GM23248 (cell line): ENCODE results near the gene TTYH3.

Experiments
- EZH2 ChIP-seq: fragments of 200-600 bp; sonication (generic); IDR thresholded peaks from 2 replicates; pipeline ENCODE4 v1.6.1; 2018; ENCODE audit warnings: antibody characterized with exemption, mild to moderate bottlenecking; ENCODE audit not compliant: insufficient read depth, poor library complexity, severe bottlenecking
- EZH2phosphoT487 ChIP-seq: fragments of 200-600 bp; sonication (generic); IDR thresholded peaks from 2 replicates; pipeline ENCODE4 v1.6.1; 2018; ENCODE audit warnings: antibody characterized with exemption, moderate library complexity, mild to moderate bottlenecking, low read depth; ENCODE audit not compliant: insufficient read depth

GRCh38 chr7:2605608-2606538, 25.9 kb upstream of the TTYH3 start:
- no peak for TF ChIP-seq EZH2phosphoT487
- no peak for TF ChIP-seq EZH2
